Measurements from ENCODE around the gene SULF2.

The SULF2 gene

GRCh38 chr20:47708953-47709833, 76.1 kb downstream of the SULF2 start:
- DNase-seq, result peak; percentile 80
- H3K36me3 ChIP-seq, result peaks cover 5% of the 10 kb centered on the region; the same call in 1 of the 2 replicates
- no peaks in the 10 kb centered on the region for H3K9me3 ChIP-seq
- peaks cover 60% of the 10 kb centered on the region for H3K4me1 ChIP-seq
- no peak overlapping the region for H3K4me3 ChIP-seq (ENCODE audit: low read depth, low read length)
- no peak for TF ChIP-seq CTCF (IDR thresholded peaks at IDR 0.05; ENCODE audit: low read depth, low read length)
- no peaks in the 10 kb centered on the region for H3K27me3 ChIP-seq

- no peak for DNase-seq
- Histone ChIP-seq H3K36me3 (peaks cover 4% of the 10 kb centered on the region; the same call in 1 of the 2 replicates), H3K27me3 (no peaks in the 10 kb centered on the region), H3K4me3 (ENCODE audit: low read depth, low read length) (0 out of 2 replicates have a peak overlapping the region, but pooled peaks have one; percentile 11), H3K4me1 (peaks cover 55% of the 10 kb centered on the region), H3K9me3 (no peaks in the 10 kb centered on the region)
- no peak for TF ChIP-seq CTCF (IDR thresholded peaks at IDR 0.05; ENCODE audit: low read depth, low read length)
Measured at GRCh38 chr20:47708140-47708807, 77.0 kb downstream of the SULF2 start.

GRCh38 chr20:47706345-47706744, 78.9 kb downstream of the SULF2 start:
- Histone ChIP-seq H3K4me3 (ENCODE audit: low read depth, low read length) (no peak overlapping the region), H3K4me1 (peaks cover 50% of the 10 kb centered on the region), H3K9me3 (no peaks in the 10 kb centered on the region), H3K27me3 (no peaks in the 10 kb centered on the region), H3K36me3 (peaks cover 12% of the 10 kb centered on the region; the same call in 1 of the 2 replicates)
- no peak for TF ChIP-seq CTCF (IDR thresholded peaks at IDR 0.05; ENCODE audit: low read depth, low read length)
- no peak for DNase-seq

- DNase-seq, result no peak
- peaks cover 42% of the 10 kb centered on the region for H3K4me1 ChIP-seq
- H3K9me3 ChIP-seq, result no peaks in the 10 kb centered on the region
- H3K4me3 ChIP-seq (ENCODE audit: low read depth, low read length), result no peak overlapping the region
- TF ChIP-seq CTCF (IDR thresholded peaks at IDR 0.05; ENCODE audit: low read depth, low read length), result no peak
- no peaks in the 10 kb centered on the region for H3K27me3 ChIP-seq
- H3K36me3 ChIP-seq, result peaks cover 12% of the 10 kb centered on the region; the same call in 1 of the 2 replicates
Measured at GRCh38 chr20:47705497-47705856, 79.8 kb downstream of the SULF2 start.

GRCh38 chr20:47704746-47705496, 80.4 kb downstream of the SULF2 start:
- no peak for TF ChIP-seq CTCF (IDR thresholded peaks at IDR 0.05; ENCODE audit: low read depth, low read length)
- Histone ChIP-seq H3K9me3 (no peaks in the 10 kb centered on the region), H3K27me3 (no peaks in the 10 kb centered on the region), H3K4me3 (ENCODE audit: low read depth, low read length) (no peak overlapping the region), H3K4me1 (peaks cover 38% of the 10 kb centered on the region), H3K36me3 (peaks cover 12% of the 10 kb centered on the region; the same call in 1 of the 2 replicates)
- no peak for DNase-seq

Data from BE2C (cell line).